Lung (tissue), 12 donors: ENCODE measurements around the gene WDR45. TPM values are rescaled to one million over a fixed set of nuclear protein-coding genes. Genes with fewer than 3 reads are reported as not detected.
A peak's percentile ranks its signal among the peaks of the same experiment; 100 is the strongest.

Experiments used
- ATAC-seq: fragments of 200-7000 bp; cut with Tn5 transposase; one replicate; pipeline ENCODE4 v1.9.1; 2020; ENCODE audit warnings: moderate number of reproducible peaks; ENCODE audit not compliant: insufficient read depth, low FRiP score
- DNase-seq, 3 donors: peaks; one replicate each; pipeline ENCODE4 v3.0.0-alpha.2; 2013 to 2017
- H3K27ac ChIP-seq, 2 donors: one replicate each; pipeline ENCODE4 v1.5.1; 2013; ENCODE audit warnings: mild to moderate bottlenecking in 2 of 2, moderate library complexity in 2 of 2, control low read depth in 1 of 2, inconsistent platforms in 1 of 2, low read depth in 1 of 2, low read length in 1 of 2
- H3K27me3 ChIP-seq, 3 donors: one replicate each; pipeline ENCODE4 v1.5.1; 2013; ENCODE audit warnings: low read length in 2 of 3; ENCODE audit not compliant: control insufficient read depth in 3 of 3, insufficient read depth in 3 of 3
- H3K36me3 ChIP-seq, 4 donors: one replicate each; pipeline ENCODE4 v1.5.1; 2013; ENCODE audit warnings: low read length in 4 of 4, mild to moderate bottlenecking in 1 of 4, moderate library complexity in 1 of 4; ENCODE audit not compliant: control insufficient read depth in 4 of 4, insufficient read depth in 4 of 4
- H3K4me1 ChIP-seq, 5 donors: one replicate each; pipeline ENCODE4 v1.5.1; 2013; ENCODE audit warnings: low read length in 5 of 5, mild to moderate bottlenecking in 2 of 5, moderate library complexity in 1 of 5; ENCODE audit not compliant: control insufficient read depth in 5 of 5, insufficient read depth in 5 of 5
- H3K4me3 ChIP-seq: one replicate; pipeline ENCODE4 v1.5.1; 2013; ENCODE audit warnings: mild to moderate bottlenecking, control low read depth, moderate library complexity
- H3K9ac ChIP-seq, 2 donors: one replicate each; pipeline ENCODE4 v1.5.1; 2013; ENCODE audit warnings: low read length in 2 of 2, control low read depth in 1 of 2; ENCODE audit not compliant: insufficient read depth in 1 of 2
- H3K9me3 ChIP-seq, 4 donors: one replicate each; pipeline ENCODE4 v1.5.1; 2013; ENCODE audit warnings: low read length in 3 of 4, mild to moderate bottlenecking in 1 of 4, moderate library complexity in 1 of 4; ENCODE audit not compliant: control insufficient read depth in 4 of 4, insufficient read depth in 3 of 4
- CTCF ChIP-seq: IDR thresholded peaks from 2 replicates; pipeline ENCODE4 v1.5.1; 2012; ENCODE audit warnings: mild to moderate bottlenecking; ENCODE audit errors: control extremely low read depth, extremely low read depth
- WGBS, 2 donors: extraction: QIAGEN DNeasy Blood & Tissue Kit; methylation state at CpG; one replicate each; pipeline ENCODE4 v1.1.7; 2013; 5-methylcytosine and 5-hydroxymethylcytosine counted together
- polyA plus RNA-seq, 2 donors: library from polyadenylated mRNA; stranded (reverse); fragments of 200-250 nt; gene quantifications; one replicate each; pipeline ENCODE4 v1.2.1, GENCODE V29; 2013
- total RNA-seq, 2 donors: library from RNA; depleted of rRNA in 1 of 2; stranded (reverse); fragments of >200 nt in 1 of 2; gene quantifications; one replicate each; pipeline ENCODE4 v1.2.1, GENCODE V29; 2014 to 2021
- donor health status: control.
- donor health status: control.
- donor health status: Bipolar disorder and iron deficiency.
- donor health status: healthy.
- donor health status: DM: yes; HTN: yes; CAD: no.

WDR45 gene
- total and polyA plus RNA-seq, 4 donors, result 48.1 to 71.4 (median 64.3) TPM

- H3K4me1 ChIP-seq, result no peaks in the 10 kb centered on the region
- DNase-seq (peak in 1 of 3 donors; percentile 17), ATAC-seq (no peak)
- H3K4me3 ChIP-seq, result no peak overlapping the region
- no peaks in the 10 kb centered on the region for H3K27me3 ChIP-seq
- peak overlapping the region in 1 of 2 donors; percentile 2 for H3K27ac ChIP-seq
- TF ChIP-seq CTCF, result no peak
- peaks cover 0 to 6% (median 1%) of the 10 kb centered on the region in 4 donors for H3K9me3 ChIP-seq
- WGBS, 2 donors, result 53 to 68% methylated on average over 3 to 10 of the region's 10 CpGs
- no peak overlapping the region for H3K9ac ChIP-seq
- no peaks in the 10 kb centered on the region for H3K36me3 ChIP-seq
Measured at GRCh38 chrX:49059681-49060085, 20.0 kb downstream of the WDR45 start.

- Histone ChIP-seq H3K9ac (peak overlapping the region in 1 of 2 donors; percentile 55), H3K27me3 (no peaks in the 10 kb centered on the region), H3K9me3 (peaks cover 0 to 4% (median 1%) of the 10 kb centered on the region in 4 donors), H3K4me3 (peak overlapping the region; percentile 5), H3K4me1 (no peaks in the 10 kb centered on the region), H3K36me3 (no peaks in the 10 kb centered on the region), H3K27ac (peak overlapping the region in 1 of 2 donors; percentile 84)
- no peak for TF ChIP-seq CTCF
- DNase-seq (peak in 1 of 3 donors; percentile 11), ATAC-seq (no peak)
- WGBS, 2 donors, result 45 to 64% methylated on average over 2 to 6 of the region's 6 CpGs
Measured at GRCh38 chrX:49059201-49059600, 20.5 kb downstream of the WDR45 start.

GRCh38 chrX:49058794-49059193 is 20.9 kb downstream of the WDR45 start, which contains the start of gene CCDC120:
CCDC120 (plus strand) TSS chrX:49058999; CDS start chrX:49062042, 3,043 bp downstream.
- DNase-seq (peak in 1 of 3 donors; percentile 13), ATAC-seq (peak; percentile 51)
- Histone ChIP-seq H3K36me3 (no peaks in the 10 kb centered on the region), H3K9me3 (peaks cover 0 to 8% (median 1%) of the 10 kb centered on the region in 4 donors), H3K27ac (peak within 1 kb of the TSS in 1 of 2 donors; percentile 84), H3K4me3 (peak within 1 kb of the TSS; percentile 5), H3K9ac (peak within 1 kb of the TSS in 1 of 2 donors; percentile 55), H3K27me3 (no peaks in the 10 kb centered on the region), H3K4me1 (no peaks in the 10 kb centered on the region)
- WGBS, 2 donors, result 55 to 71% methylated on average over 5 of the region's 5 CpGs
- no peak for TF ChIP-seq CTCF
